CD4-positive, alpha-beta T cell (primary cell): Measurements from ENCODE around the gene CIPC. TPM values are rescaled to one million over a fixed set of nuclear protein-coding genes. Genes with fewer than 3 reads are reported as not detected.

ENCODE experiments used
- ATAC-seq: fragments of 200-7000 bp; cut with Tn5 transposase; one replicate; pipeline ENCODE4 v1.10.0; 2022; ENCODE audit warnings: mild to moderate bottlenecking; ENCODE audit not compliant: poor library complexity
- CTCF ChIA-PET: fragments of 350-600 bp; sonication (Branson Sonifier 250); formaldehyde crosslinking; loops from one replicate; lab custom pipeline; 2021; ENCODE audit warnings: antibody characterized with exemption, inconsistent platforms; lab: Charles Lee
- POLR2A ChIA-PET: fragments of 350-600 bp; sonication (Branson Sonifier 250); formaldehyde crosslinking; loops from one replicate; lab custom pipeline; 2021; ENCODE audit warnings: antibody characterized with exemption, inconsistent platforms; lab: Charles Lee
- DNase-seq, 14 experiments: peaks; one replicate each; pipeline ENCODE4 v3.0.0-alpha.2; 2013 to 2020; ENCODE audit warnings: mixed read lengths in 2 of 14
- H3K27ac ChIP-seq, 2 donors: one replicate each; pipeline versions ENCODE4 v1.5.1 to v1.7.0; 2013; ENCODE audit warnings: low read length in 2 of 2, low read depth in 1 of 2, mild to moderate bottlenecking in 1 of 2
- H3K27me3 ChIP-seq, 2 experiments: 1 replicate in 1 of 2; 2 replicates in 1 of 2; pipeline versions ENCODE4 v1.6.1 to v1.7.0; 2013; ENCODE audit warnings: low read length in 2 of 2, control low read depth in 1 of 2, mild to moderate bottlenecking in 1 of 2, moderate library complexity in 1 of 2; ENCODE audit not compliant: insufficient read depth in 2 of 2, control insufficient read depth in 1 of 2
- H3K36me3 ChIP-seq: one replicate; pipeline ENCODE4 v1.6.1; 2013; ENCODE audit warnings: low read length, control low read depth; ENCODE audit not compliant: insufficient read depth
- H3K4me1 ChIP-seq: one replicate; pipeline ENCODE4 v1.6.1; 2013; ENCODE audit warnings: low read length, control low read depth; ENCODE audit not compliant: insufficient read depth
- H3K4me3 ChIP-seq: one replicate; pipeline ENCODE4 v1.5.1; 2013; ENCODE audit warnings: mild to moderate bottlenecking, low read length, moderate library complexity
- H3K9me3 ChIP-seq, 2 experiments: 1 replicate in 1 of 2; 2 replicates in 1 of 2; pipeline versions ENCODE4 v1.6.1 to v1.7.0; 2013; ENCODE audit warnings: low read length in 2 of 2, mild to moderate bottlenecking in 2 of 2, control low read depth in 1 of 2, moderate library complexity in 1 of 2; ENCODE audit not compliant: control insufficient read depth in 1 of 2, insufficient read depth in 1 of 2
- H3K27ac Mint-ChIP-seq: one replicate; pipeline ENCODE4 v1.8.0; 2020; ENCODE audit warnings: mixed read lengths
- H3K27me3 Mint-ChIP-seq: one replicate; pipeline ENCODE4 v1.8.0; 2021; ENCODE audit warnings: mixed read lengths
- H3K36me3 Mint-ChIP-seq: one replicate; pipeline ENCODE4 v1.8.0; 2021; ENCODE audit warnings: low read depth, mixed read lengths
- H3K4me1 Mint-ChIP-seq: one replicate; pipeline ENCODE4 v1.8.0; 2021; ENCODE audit warnings: low read depth, mixed read lengths
- H3K4me3 Mint-ChIP-seq: one replicate; pipeline ENCODE4 v1.8.0; 2020; ENCODE audit warnings: mild to moderate bottlenecking, mixed read lengths
- H3K9me3 Mint-ChIP-seq: one replicate; pipeline ENCODE4 v1.8.0; 2020; ENCODE audit warnings: mixed read lengths
- intact Hi-C, 2 experiments: fragments of 100-400 bp; cut with DNase I in 1 of 2; cut with micrococcal nuclease in 1 of 2; formaldehyde crosslinking; loops; one replicate each; pipeline versions ENCODE4 v1.15.1 to v1.9.0; 2023 to 2025; cut with DNase I, micrococcal nuclease
- total RNA-seq, 174 experiments: library from RNA in 2 of 174; stranded (reverse) in 2 of 174; gene quantifications; one replicate each; pipeline ENCODE4 v1.2.3 and lab custom pipeline; 2021 to 2026
- TF ChIP-seq, protein P1 (sequence below): fragments of 200-600 bp; IDR thresholded peaks from one replicate; pipeline ENCODE4 v1.8.0; 2022; ENCODE audit warnings: antibody characterized with exemption, mild to moderate bottlenecking

The CIPC gene
- total RNA-seq, 2 experiments from 2014 or later: 8.2 to 10.7 TPM

DNA sequence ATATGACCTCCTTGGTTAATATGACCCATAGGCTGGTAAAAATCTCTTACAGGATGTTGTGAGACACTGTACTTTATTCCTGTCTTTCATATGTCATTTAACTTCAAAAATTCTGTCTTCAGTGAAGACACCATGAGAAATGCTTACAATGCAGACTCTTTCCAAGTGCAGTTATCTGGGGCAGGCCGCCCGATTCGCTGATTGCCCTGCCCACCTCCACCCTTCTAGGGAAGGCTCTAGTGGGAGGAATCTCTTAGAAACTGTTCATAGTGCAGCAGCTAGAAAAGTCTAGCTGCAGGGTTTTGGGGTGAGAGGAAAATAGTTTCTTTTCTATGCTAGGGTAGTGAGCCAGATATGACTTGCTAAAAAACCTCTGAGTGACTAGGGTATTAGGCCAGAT is 15.0 kb upstream of the CIPC start:
- ATAC-seq: no peak
- peaks cover 7% of the 10 kb centered on the region for H3K4me1 ChIP-seq
- POLR2A ChIA-PET: interaction anchor here (0.6 kb wide), 1 partner anchor 470 kb away, joined by 3 read pairs; no protein-coding TSS in a partner anchor

DNA sequence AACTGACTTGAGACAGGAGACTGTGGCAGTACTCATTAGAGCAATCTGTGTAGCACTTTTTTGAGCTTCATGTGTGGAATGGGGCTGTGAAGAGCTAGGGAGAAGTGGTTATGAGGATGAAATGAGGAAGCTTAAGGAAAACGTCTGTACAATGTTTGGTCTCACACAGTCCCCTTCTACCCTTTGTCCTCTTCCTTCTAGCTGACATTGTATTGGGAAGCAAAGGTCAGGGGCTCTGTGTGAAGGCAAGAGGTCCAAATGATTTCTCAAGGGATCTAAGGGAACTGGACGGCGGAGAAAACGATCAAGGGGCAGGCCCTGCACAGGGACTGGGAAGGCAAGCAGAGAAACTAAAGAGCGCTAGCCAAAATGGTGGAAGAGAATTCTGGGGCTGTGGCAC is 13.1 kb upstream of the CIPC start:
- Mint-ChIP-seq H3K27me3 (no peaks in the 10 kb centered on the region), H3K4me3 (no peak overlapping the region), H3K9me3 (peaks cover 2% of the 10 kb centered on the region), H3K27ac (no peak overlapping the region), H3K36me3 (no peaks in the 10 kb centered on the region), H3K4me1 (peaks cover 19% of the 10 kb centered on the region)
- intact Hi-C loops: no loop called here
- Histone ChIP-seq H3K27ac (no peak overlapping the region), H3K4me1 (peaks cover 10% of the 10 kb centered on the region), H3K36me3 (no peaks in the 10 kb centered on the region), H3K27me3 (no peaks in the 10 kb centered on the region), H3K4me3 (no peak overlapping the region), H3K9me3 (no peaks in the 10 kb centered on the region)
- ChIA-PET CTCF (interaction anchor here (1.9 kb wide), 1 partner anchor 14 kb away, joined by 7 read pairs; no protein-coding TSS in a partner anchor), POLR2A (no interaction called here)
- ATAC-seq (no peak), DNase-seq (no peak)
- TF ChIP-seq, protein P1, sequence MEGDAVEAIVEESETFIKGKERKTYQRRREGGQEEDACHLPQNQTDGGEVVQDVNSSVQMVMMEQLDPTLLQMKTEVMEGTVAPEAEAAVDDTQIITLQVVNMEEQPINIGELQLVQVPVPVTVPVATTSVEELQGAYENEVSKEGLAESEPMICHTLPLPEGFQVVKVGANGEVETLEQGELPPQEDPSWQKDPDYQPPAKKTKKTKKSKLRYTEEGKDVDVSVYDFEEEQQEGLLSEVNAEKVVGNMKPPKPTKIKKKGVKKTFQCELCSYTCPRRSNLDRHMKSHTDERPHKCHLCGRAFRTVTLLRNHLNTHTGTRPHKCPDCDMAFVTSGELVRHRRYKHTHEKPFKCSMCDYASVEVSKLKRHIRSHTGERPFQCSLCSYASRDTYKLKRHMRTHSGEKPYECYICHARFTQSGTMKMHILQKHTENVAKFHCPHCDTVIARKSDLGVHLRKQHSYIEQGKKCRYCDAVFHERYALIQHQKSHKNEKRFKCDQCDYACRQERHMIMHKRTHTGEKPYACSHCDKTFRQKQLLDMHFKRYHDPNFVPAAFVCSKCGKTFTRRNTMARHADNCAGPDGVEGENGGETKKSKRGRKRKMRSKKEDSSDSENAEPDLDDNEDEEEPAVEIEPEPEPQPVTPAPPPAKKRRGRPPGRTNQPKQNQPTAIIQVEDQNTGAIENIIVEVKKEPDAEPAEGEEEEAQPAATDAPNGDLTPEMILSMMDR: no peak

More for the DNA sequence above, 15.0 kb upstream of the CIPC start:
- CTCF ChIA-PET: interaction anchor here (1.0 kb wide), 1 partner anchor 241 kb away, joined by 3 read pairs; no protein-coding TSS in a partner anchor
- TF ChIP-seq, protein P1: no peak
- Mint-ChIP-seq H3K27ac (no peak overlapping the region), H3K4me1 (peaks cover 15% of the 10 kb centered on the region), H3K36me3 (no peaks in the 10 kb centered on the region), H3K27me3 (no peaks in the 10 kb centered on the region), H3K9me3 (peaks cover 4% of the 10 kb centered on the region), H3K4me3 (no peak overlapping the region)
- no peaks in the 10 kb centered on the region for H3K9me3 ChIP-seq
- H3K27ac ChIP-seq: no peak overlapping the region
- no peak overlapping the region for H3K4me3 ChIP-seq
- intact Hi-C loops: no loop called here
- DNase-seq: no peak
- H3K27me3 ChIP-seq: no peaks in the 10 kb centered on the region
- H3K36me3 ChIP-seq: no peaks in the 10 kb centered on the region

DNA sequence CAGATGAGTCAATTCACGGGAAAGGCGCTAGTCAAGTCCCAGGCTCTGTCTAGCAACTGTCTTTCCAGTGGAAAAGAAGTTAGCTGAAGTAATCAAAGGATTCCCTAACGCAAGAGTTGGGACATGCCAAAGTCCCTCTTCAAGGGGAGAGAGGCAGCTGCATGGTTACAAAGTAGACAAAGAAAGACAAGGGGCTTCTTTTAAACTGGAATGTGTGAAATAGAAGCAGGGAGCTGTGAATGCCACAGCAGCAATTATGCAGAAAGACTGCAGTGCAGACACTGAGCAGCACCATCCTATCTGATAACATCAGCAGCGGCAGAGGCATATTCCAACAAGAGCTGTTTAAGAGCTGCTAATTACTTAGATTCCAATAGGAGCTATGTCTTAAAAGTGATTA is 12.5 kb upstream of the CIPC start:
- Histone ChIP-seq H3K27me3 (no peaks in the 10 kb centered on the region), H3K4me3 (no peak overlapping the region), H3K27ac (no peak overlapping the region), H3K9me3 (no peaks in the 10 kb centered on the region), H3K4me1 (peaks cover 10% of the 10 kb centered on the region), H3K36me3 (no peaks in the 10 kb centered on the region)
- intact Hi-C loops: no loop called here
- ATAC-seq: no peak
- Mint-ChIP-seq H3K27ac (no peak overlapping the region), H3K4me1 (peaks cover 19% of the 10 kb centered on the region), H3K9me3 (no peaks in the 10 kb centered on the region), H3K27me3 (no peaks in the 10 kb centered on the region), H3K4me3 (no peak overlapping the region), H3K36me3 (no peaks in the 10 kb centered on the region)
- DNase-seq: no peak
- TF ChIP-seq, protein P1: no peak
- CTCF ChIA-PET: interaction anchor here (1.9 kb wide), 1 partner anchor 15 kb away, joined by 7 read pairs; no protein-coding TSS in a partner anchor
- POLR2A ChIA-PET: interaction anchor here (0.6 kb wide), 1 partner anchor 155 kb away, joined by 4 read pairs; no protein-coding TSS in a partner anchor
